PC-9 (cell line): Measurements from ENCODE around the gene UBQLN1. TPM values are rescaled to one million over a fixed set of nuclear protein-coding genes. Genes with fewer than 3 reads are reported as not detected.

Experiments used
- BruUV-seq: library from RNA; stranded (reverse); fragments of 400-500 nt; replicated peaks from 2 replicates; lab custom pipeline; 2021; lab: Mats Ljungman, UMichigan
- CTCF ChIA-PET: fragments of 300-600 bp; sonication (Branson Sonifier 250); formaldehyde crosslinking; loops from one replicate; lab custom pipeline; 2022; ENCODE audit warnings: antibody characterized with exemption; lab: Charles Lee
- POLR2A ChIA-PET: fragments of 300-600 bp; sonication (Branson Sonifier 250); formaldehyde crosslinking; loops from one replicate; lab custom pipeline; 2022; ENCODE audit warnings: antibody characterized with exemption; ENCODE audit not compliant: unreplicated experiment; lab: Charles Lee
- DNase-seq, 2 experiments: peaks; one replicate each; pipeline versions ENCODE4 v3.0.0 to v3.0.0-alpha.2; 2015 to 2022; ENCODE audit warnings: mixed read lengths in 1 of 2
- H2AFZ ChIP-seq: fragments of 200-600 bp; sonication (generic); 2 replicates; pipeline ENCODE4 v1.8.1; 2017; ENCODE audit warnings: antibody characterized with exemption
- H3F3A ChIP-seq: fragments of 200-600 bp; sonication (generic); 2 replicates; pipeline ENCODE4 v1.8.1; 2017; ENCODE audit warnings: antibody characterized with exemption, mild to moderate bottlenecking, low read depth; ENCODE audit not compliant: insufficient read depth
- H3K27ac ChIP-seq: fragments of 200-600 bp; sonication (generic); 2 replicates; pipeline ENCODE4 v1.6.1; 2016; ENCODE audit warnings: mixed run types
- H3K27me3 ChIP-seq: fragments of 200-600 bp; sonication (generic); 2 replicates; pipeline ENCODE4 v1.6.1; 2016; ENCODE audit warnings: low read depth, mixed run types; ENCODE audit not compliant: insufficient read depth
- H3K36me3 ChIP-seq: fragments of 200-600 bp; sonication (generic); 2 replicates; pipeline ENCODE4 v1.6.1; 2016; ENCODE audit warnings: low read depth, mixed run types
- H3K4me1 ChIP-seq: fragments of 200-600 bp; sonication (generic); replicated peaks from 2 replicates; pipeline ENCODE4 v1.6.1; 2016; ENCODE audit warnings: mixed run types; ENCODE audit not compliant: insufficient read depth
- H3K4me2 ChIP-seq: fragments of 200-600 bp; sonication (generic); 2 replicates; pipeline ENCODE4 v1.6.1; 2017; ENCODE audit warnings: mixed run types
- H3K4me3 ChIP-seq: fragments of 200-600 bp; sonication (generic); 2 replicates; pipeline ENCODE4 v1.6.1; 2016; ENCODE audit warnings: mixed run types
- H3K79me2 ChIP-seq: fragments of 200-600 bp; sonication (generic); 2 replicates; pipeline ENCODE4 v1.6.1; 2017; ENCODE audit warnings: low read depth, mixed run types
- H3K9me2 ChIP-seq: fragments of 200-600 bp; sonication (generic); 2 replicates; pipeline ENCODE4 v1.8.1; 2017; ENCODE audit warnings: mild to moderate bottlenecking; ENCODE audit not compliant: insufficient read depth
- H3K9me3 ChIP-seq: fragments of 200-600 bp; sonication (generic); 2 replicates; pipeline ENCODE4 v1.8.1; 2016; ENCODE audit warnings: low read depth; ENCODE audit not compliant: insufficient read depth
- H4K20me1 ChIP-seq: fragments of 200-600 bp; sonication (generic); 2 replicates; pipeline ENCODE4 v1.8.1; 2017; ENCODE audit not compliant: insufficient read depth
- CTCF ChIP-seq: fragments of 200-600 bp; sonication (generic); conservative IDR thresholded peaks from 2 replicates; pipeline ENCODE4 v1.6.1; 2017; ENCODE audit warnings: mixed run types, antibody characterized with exemption, mild to moderate bottlenecking, moderate library complexity
- EZH2 ChIP-seq: fragments of 200-600 bp; sonication (generic); IDR thresholded peaks from 2 replicates; pipeline ENCODE4 v1.8.0; 2017; ENCODE audit warnings: antibody characterized with exemption, low read depth
- intact Hi-C: fragments of 100-400 bp; cut with micrococcal nuclease; formaldehyde crosslinking; loops from one replicate; pipeline ENCODE4 v1.10.0; 2022; ENCODE audit not compliant: unreplicated experiment
- total RNA-seq: library from RNA; stranded (reverse); gene quantifications from 2 replicates; pipeline ENCODE4 v1.2.3, GENCODE V29; 2021

UBQLN1 gene
- total RNA-seq, 1 experiment from 2014 or later = 129 TPM

DNA sequence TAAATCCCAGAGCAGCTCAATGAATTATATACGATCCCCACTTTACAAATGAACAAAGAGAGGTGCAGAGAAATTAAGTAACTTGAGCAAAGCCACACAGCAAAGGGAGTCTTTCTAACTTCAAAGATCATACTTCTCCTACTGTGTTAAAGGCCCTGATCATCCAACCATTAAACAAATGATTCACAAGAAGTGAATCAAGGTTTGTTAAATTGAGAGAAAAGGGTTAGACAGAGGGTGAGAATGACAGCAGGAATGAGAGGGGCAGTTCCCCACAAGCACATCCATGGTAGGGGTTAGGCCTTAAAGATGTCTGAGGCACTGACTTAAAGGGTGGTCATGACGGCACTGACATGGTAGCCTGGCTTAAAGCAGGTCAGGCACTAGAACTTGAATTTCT, 74.1 kb downstream of the UBQLN1 start:
- H3K4me1 ChIP-seq = no peaks in the 10 kb centered on the region; the same call in 1 of the 2 replicates
- H4K20me1 ChIP-seq = no peaks in the 10 kb centered on the region; the same call in 1 of the 2 replicates
- no peaks in the 10 kb centered on the region for H3F3A ChIP-seq
- no peak overlapping the region for H3K4me2 ChIP-seq
- H3K27me3 ChIP-seq = no peaks in the 10 kb centered on the region
- H3K27ac ChIP-seq = no peak overlapping the region
- no peaks in the 10 kb centered on the region for H3K79me2 ChIP-seq
- no peaks in the 10 kb centered on the region for H3K9me2 ChIP-seq
- no TSS peak for BruUV-seq
- no peaks in the 10 kb centered on the region for H3K9me3 ChIP-seq
- H3K4me3 ChIP-seq = no peak overlapping the region
- ChIA-PET POLR2A (interaction anchor here (0.7 kb wide), 1 partner anchor 299 kb away, joined by 3 read pairs; no protein-coding TSS in a partner anchor), CTCF (no interaction called here)
- H2AFZ ChIP-seq = no peak overlapping the region
- no peaks in the 10 kb centered on the region for H3K36me3 ChIP-seq
- DNase-seq = no peak
- TF ChIP-seq CTCF (no peak), EZH2 (no peak)
- intact Hi-C loops = no loop called here

DNA sequence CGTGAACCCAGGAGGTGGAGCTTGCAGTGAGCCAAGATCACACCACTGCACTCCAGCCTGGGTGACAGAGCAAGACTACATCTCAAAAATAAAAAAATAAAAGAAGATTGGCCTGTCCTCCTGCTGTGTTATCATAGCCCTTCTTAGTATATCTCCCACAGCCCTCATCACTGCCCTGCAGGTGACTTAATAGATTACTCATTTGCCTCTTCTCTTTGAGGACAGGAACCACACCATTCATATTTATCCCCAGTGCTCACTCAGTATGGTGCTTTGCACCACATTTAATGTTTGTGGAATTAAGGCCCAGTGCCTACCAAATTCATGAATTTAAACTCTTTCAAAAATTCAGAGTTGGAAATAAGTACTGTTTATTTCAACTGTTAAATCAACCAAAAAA, 74.5 kb downstream of the UBQLN1 start:
- Histone ChIP-seq H3K27ac (no peak overlapping the region), H3K4me3 (no peak overlapping the region), H3K27me3 (no peaks in the 10 kb centered on the region), H3K79me2 (no peaks in the 10 kb centered on the region), H3K36me3 (no peaks in the 10 kb centered on the region), H4K20me1 (no peaks in the 10 kb centered on the region; the same call in 1 of the 2 replicates), H3K4me1 (no peaks in the 10 kb centered on the region; the same call in 1 of the 2 replicates), H3K9me3 (no peaks in the 10 kb centered on the region), H3F3A (no peaks in the 10 kb centered on the region), H3K9me2 (no peaks in the 10 kb centered on the region), H3K4me2 (no peak overlapping the region), H2AFZ (no peak overlapping the region)
- BruUV-seq = no TSS peak
- CTCF ChIA-PET = no interaction called here
- no peak for TF ChIP-seq CTCF
- no peak for TF ChIP-seq EZH2
- POLR2A ChIA-PET = interaction anchor here (0.7 kb wide), 1 partner anchor 299 kb away, joined by 3 read pairs; no protein-coding TSS in a partner anchor
- DNase-seq = no peak
- intact Hi-C loops = no loop called here

- no TSS peak for BruUV-seq
- DNase-seq = no peak
- H3K4me3 ChIP-seq = no peak overlapping the region
- no peaks in the 10 kb centered on the region for H3K79me2 ChIP-seq
- no peak for TF ChIP-seq CTCF
- TF ChIP-seq EZH2 = no peak
- no peaks in the 10 kb centered on the region for H3K9me2 ChIP-seq
- no peak overlapping the region for H3K27ac ChIP-seq
- H3K9me3 ChIP-seq = no peaks in the 10 kb centered on the region
- no peaks in the 10 kb centered on the region; the same call in 1 of the 2 replicates for H4K20me1 ChIP-seq
- no peaks in the 10 kb centered on the region for H3K36me3 ChIP-seq
- H3K4me1 ChIP-seq = no peaks in the 10 kb centered on the region; the same call in 1 of the 2 replicates
- no peak overlapping the region for H2AFZ ChIP-seq
- ChIA-PET POLR2A (no interaction called here), CTCF (interaction anchor here (0.6 kb wide), 1 partner anchor 19 kb away, joined by 4 read pairs; no protein-coding TSS in a partner anchor)
- H3F3A ChIP-seq = no peaks in the 10 kb centered on the region
- H3K4me2 ChIP-seq = no peak overlapping the region
- intact Hi-C loops = no loop called here
- H3K27me3 ChIP-seq = no peaks in the 10 kb centered on the region
These were observed 76.8 kb downstream of the UBQLN1 start for GRCh38 chr9:83630938-83631457.
